ENCODE results near the gene COL26A1.

GRCh38 chr7:101479217-101479616 lies 116.5 kb downstream of the COL26A1 start:
- TF ChIP-seq CTCF (IDR thresholded peaks at IDR 0.05) = no peak
- TF ChIP-seq ZFX (IDR thresholded peaks at IDR 0.05; ENCODE audit: borderline replicate concordance) = no peak
